Common myeloid progenitor, CD34-positive (primary cell): ENCODE results near the gene TTC17.

Experiments used
- CTCF ChIA-PET: fragments of 350-600 bp; sonication (Branson Sonifier 250); formaldehyde crosslinking; loops from one replicate; lab custom pipeline; 2021; ENCODE audit warnings: antibody characterized with exemption; lab: Charles Lee
- POLR2A ChIA-PET: fragments of 350-600 bp; sonication (Branson Sonifier 250); formaldehyde crosslinking; loops from one replicate; lab custom pipeline; 2021; ENCODE audit warnings: antibody characterized with exemption; lab: Charles Lee
- DNase-seq, 3 donors: peaks; one replicate each; pipeline versions ENCODE4 v3.0.0 to v3.0.0-alpha.2; 2013
- H3K27ac ChIP-seq, 2 experiments: 1 replicate in 1 of 2; 2 replicates in 1 of 2; pipeline ENCODE4 v1.7.0; 2013; ENCODE audit warnings: inconsistent platforms in 2 of 2, low read length in 2 of 2, mild to moderate bottlenecking in 2 of 2, low read depth in 1 of 2, moderate library complexity in 1 of 2; ENCODE audit not compliant: severe bottlenecking in 2 of 2, insufficient read depth in 1 of 2, poor library complexity in 1 of 2
- H3K27me3 ChIP-seq, 5 experiments: replicated peaks in 2 of 5; 1 replicate in 3 of 5; 2 replicates in 2 of 5; pipeline versions ENCODE4 v1.6.1 to v1.7.0; 2013; ENCODE audit warnings: low read length in 4 of 5, mild to moderate bottlenecking in 2 of 5, moderate library complexity in 2 of 5, inconsistent platforms in 1 of 5; ENCODE audit not compliant: insufficient read depth in 5 of 5, control insufficient read depth in 4 of 5
- H3K36me3 ChIP-seq, 4 experiments: 1 replicate in 2 of 4; 2 replicates in 2 of 4; pipeline versions ENCODE4 v1.6.1 to v1.7.0; 2013; ENCODE audit warnings: low read length in 3 of 4, control low read depth in 1 of 4, mild to moderate bottlenecking in 1 of 4; ENCODE audit not compliant: control insufficient read depth in 4 of 4, insufficient read depth in 4 of 4
- H3K4me1 ChIP-seq, 4 experiments: 1 replicate in 3 of 4; 2 replicates in 1 of 4; pipeline versions ENCODE4 v1.6.1 to v1.7.1; 2013; ENCODE audit warnings: low read length in 3 of 4, mild to moderate bottlenecking in 3 of 4, control low read depth in 1 of 4, inconsistent platforms in 1 of 4, moderate library complexity in 1 of 4; ENCODE audit not compliant: control insufficient read depth in 4 of 4, insufficient read depth in 4 of 4; ENCODE audit errors: control extremely low read depth in 1 of 4
- H3K4me3 ChIP-seq, 7 experiments: 1 replicate in 4 of 7; 2 replicates in 3 of 7; pipeline versions ENCODE4 v1.5.1 to v1.7.0; 2013; ENCODE audit warnings: mild to moderate bottlenecking in 7 of 7, low read length in 6 of 7, moderate library complexity in 6 of 7, inconsistent platforms in 2 of 7, low read depth in 2 of 7, control low read depth in 1 of 7; ENCODE audit not compliant: insufficient read depth in 4 of 7, control insufficient read depth in 1 of 7; ENCODE audit errors: extremely low read depth in 1 of 7
- H3K9me3 ChIP-seq, 5 experiments: 1 replicate in 4 of 5; 2 replicates in 1 of 5; pipeline versions ENCODE4 v1.6.1 to v1.7.1; 2013; ENCODE audit warnings: low read length in 4 of 5, mild to moderate bottlenecking in 2 of 5, inconsistent platforms in 1 of 5, low read depth in 1 of 5, moderate library complexity in 1 of 5; ENCODE audit not compliant: control insufficient read depth in 4 of 5, insufficient read depth in 2 of 5; ENCODE audit errors: control extremely low read depth in 1 of 5
- WGBS: methylation state at CpG from one replicate; pipeline ENCODE4 v1.1.5; 2013; ENCODE audit not compliant: insufficient coverage; 5-methylcytosine and 5-hydroxymethylcytosine counted together

Gene TTC17

DNA sequence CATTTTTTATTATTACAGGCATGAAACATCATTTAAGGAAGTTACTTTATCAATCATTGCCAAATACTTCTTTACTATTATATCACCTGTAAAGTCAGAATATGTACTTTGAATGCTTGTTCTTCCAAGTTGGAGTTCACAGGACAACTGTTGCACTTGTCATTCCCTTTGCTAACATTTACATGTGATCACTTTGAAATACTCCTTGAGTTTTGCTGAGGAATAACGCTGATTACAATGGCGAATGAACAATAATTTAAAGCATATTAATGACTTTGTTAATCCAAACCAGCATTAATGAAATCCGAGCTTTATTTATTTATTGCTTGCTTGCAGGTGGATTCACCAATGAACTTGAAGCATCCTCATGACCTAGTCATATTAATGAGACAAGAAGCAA, 20.2 kb downstream of the TTC17 start:
- no peak for DNase-seq
- CTCF ChIA-PET, result interaction anchor here (1.0 to 1.6 kb wide), 4 partner anchors 9 to 17 kb away, joined by 3 to 6 read pairs (median 4); no protein-coding TSS in a partner anchor
- no peaks in the 10 kb centered on the region for H3K27me3 ChIP-seq

DNA sequence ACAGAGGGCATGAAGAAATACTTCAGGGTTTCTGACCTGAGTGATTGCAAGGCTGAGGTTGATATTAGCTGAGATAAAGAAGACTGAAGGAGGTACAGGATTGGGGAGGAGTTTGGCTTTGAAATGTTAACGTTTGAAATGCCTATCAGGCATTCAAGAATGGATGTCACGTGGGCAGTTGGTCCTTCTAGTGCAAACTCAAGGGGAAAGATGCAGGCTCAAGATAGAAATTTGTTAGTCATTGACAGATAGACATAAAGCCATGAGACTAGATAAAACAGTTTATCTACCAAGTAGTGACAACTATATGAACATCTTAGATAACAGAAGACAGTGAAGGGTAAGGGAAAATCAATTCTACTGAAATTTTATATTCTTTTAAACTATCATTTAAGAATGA, 23.1 kb downstream of the TTC17 start:
- no peaks in the 10 kb centered on the region for H3K9me3 ChIP-seq
- whole genome bisulfite sequencing, result 84% methylated on average over 2 of the region's 2 CpGs
- no peak for DNase-seq
- H3K27me3 ChIP-seq, result no peaks in the 10 kb centered on the region
- H3K4me3 ChIP-seq, result no peak overlapping the region
- ChIA-PET CTCF (no interaction called here), POLR2A (no interaction called here)
- H3K27ac ChIP-seq, result no peak overlapping the region
- H3K36me3 ChIP-seq, result peaks cover 5 to 15% (median 15%) of the 10 kb centered on the region in 4 experiments
- H3K4me1 ChIP-seq, result peaks cover 0 to 2% (median under 1%) of the 10 kb centered on the region in 4 experiments

More for the DNA sequence above, 20.2 kb downstream of the TTC17 start:
- peaks cover 0 to 2% (median under 1%) of the 10 kb centered on the region in 4 experiments for H3K4me1 ChIP-seq
- H3K9me3 ChIP-seq, result no peaks in the 10 kb centered on the region
- H3K4me3 ChIP-seq, result no peak overlapping the region
- no CpG with 5 or more reads among the region's 3 CpGs for WGBS
- peaks cover 4 to 12% (median 10%) of the 10 kb centered on the region in 4 experiments for H3K36me3 ChIP-seq
- no peak overlapping the region for H3K27ac ChIP-seq
- POLR2A ChIA-PET, result no interaction called here

DNA sequence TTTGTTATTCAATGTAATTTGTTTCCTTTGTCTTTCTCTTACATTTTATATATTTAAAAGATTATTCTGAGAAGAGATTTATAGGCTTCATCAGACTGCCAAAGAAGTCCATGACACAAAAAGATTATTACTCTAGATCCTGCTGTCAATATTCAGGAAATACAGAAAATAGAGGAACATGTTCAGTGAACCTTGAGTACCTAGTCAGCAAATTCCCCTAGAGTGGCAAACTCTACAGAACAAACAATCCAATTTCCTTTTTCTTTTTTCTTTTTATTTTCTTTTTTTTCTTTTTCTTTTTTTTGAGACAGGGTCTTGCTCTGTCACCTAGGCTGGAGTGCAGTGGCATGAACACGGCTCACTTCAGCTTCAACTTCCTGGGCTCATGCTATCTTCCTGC, 23.9 kb downstream of the TTC17 start:
- ChIA-PET CTCF (no interaction called here), POLR2A (no interaction called here)
- 80% methylated on average over 1 of the region's 1 CpG for WGBS
- Histone ChIP-seq H3K9me3 (no peaks in the 10 kb centered on the region), H3K36me3 (peaks cover 7 to 23% (median 18%) of the 10 kb centered on the region in 4 experiments), H3K27ac (no peak overlapping the region), H3K4me3 (no peak overlapping the region), H3K4me1 (peaks cover 0 to under 1% (median 0%) of the 10 kb centered on the region in 4 experiments), H3K27me3 (no peaks in the 10 kb centered on the region)
- DNase-seq, result no peak

DNA sequence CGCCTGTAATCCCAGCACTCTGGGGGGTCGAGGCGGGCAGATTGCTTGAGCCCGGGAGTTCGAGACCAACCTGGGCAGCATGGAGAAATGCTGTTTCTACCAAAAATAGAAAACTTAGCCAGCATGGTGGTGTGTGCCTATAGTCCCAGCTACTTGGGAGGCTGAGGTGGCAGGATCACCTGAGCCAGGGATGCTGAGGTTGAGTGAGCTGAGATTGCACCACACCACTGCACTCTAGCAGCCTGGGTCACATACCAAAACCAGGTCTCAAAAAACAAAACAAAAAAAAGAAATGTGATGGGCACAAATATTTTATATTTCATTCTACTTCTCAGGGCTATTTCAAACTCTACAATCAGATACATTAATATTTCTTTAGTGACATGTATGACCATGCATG, 25.7 kb downstream of the TTC17 start:
- H3K9me3 ChIP-seq, result no peaks in the 10 kb centered on the region
- ChIA-PET CTCF (no interaction called here), POLR2A (no interaction called here)
- no peak overlapping the region for H3K4me3 ChIP-seq
- 97% methylated on average over 5 of the region's 5 CpGs for WGBS
- no peaks in the 10 kb centered on the region for H3K4me1 ChIP-seq
- H3K27ac ChIP-seq, result no peak overlapping the region
- DNase-seq, result no peak
- no peaks in the 10 kb centered on the region for H3K27me3 ChIP-seq
- peaks cover 7 to 26% (median 21%) of the 10 kb centered on the region in 4 experiments for H3K36me3 ChIP-seq

DNA sequence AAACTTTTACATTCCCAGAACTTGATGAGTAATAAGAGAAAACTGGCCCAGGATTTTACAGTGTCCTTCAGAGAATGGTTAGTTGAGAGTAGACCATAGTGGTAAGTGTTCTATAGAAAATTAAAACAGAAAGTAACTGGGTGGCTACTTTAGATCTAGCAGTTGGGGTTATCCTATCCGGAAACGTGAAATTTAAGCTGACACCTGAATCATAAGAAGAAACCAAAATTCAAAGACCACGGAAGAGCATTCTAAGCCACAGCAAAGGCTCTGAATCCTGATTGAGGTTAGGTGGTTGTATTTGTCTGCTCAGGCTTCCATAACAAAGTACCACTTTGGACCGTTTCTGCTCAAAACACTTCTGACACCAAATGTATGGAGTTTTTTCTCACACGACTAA, 34.0 kb downstream of the TTC17 start:
- H3K36me3 ChIP-seq, result peaks cover 21 to 67% (median 45%) of the 10 kb centered on the region in 4 experiments
- no peak overlapping the region for H3K27ac ChIP-seq
- H3K4me3 ChIP-seq, result no peak overlapping the region
- WGBS, result 100% methylated on average over 3 of the region's 5 CpGs
- H3K9me3 ChIP-seq, result no peaks in the 10 kb centered on the region
- ChIA-PET CTCF (interaction anchor here (0.8 kb wide), 1 partner anchor 14 kb away, joined by 3 read pairs; no protein-coding TSS in a partner anchor), POLR2A (no interaction called here)
- no peaks in the 10 kb centered on the region for H3K27me3 ChIP-seq
- DNase-seq, result no peak
- H3K4me1 ChIP-seq, result no peaks in the 10 kb centered on the region

DNA sequence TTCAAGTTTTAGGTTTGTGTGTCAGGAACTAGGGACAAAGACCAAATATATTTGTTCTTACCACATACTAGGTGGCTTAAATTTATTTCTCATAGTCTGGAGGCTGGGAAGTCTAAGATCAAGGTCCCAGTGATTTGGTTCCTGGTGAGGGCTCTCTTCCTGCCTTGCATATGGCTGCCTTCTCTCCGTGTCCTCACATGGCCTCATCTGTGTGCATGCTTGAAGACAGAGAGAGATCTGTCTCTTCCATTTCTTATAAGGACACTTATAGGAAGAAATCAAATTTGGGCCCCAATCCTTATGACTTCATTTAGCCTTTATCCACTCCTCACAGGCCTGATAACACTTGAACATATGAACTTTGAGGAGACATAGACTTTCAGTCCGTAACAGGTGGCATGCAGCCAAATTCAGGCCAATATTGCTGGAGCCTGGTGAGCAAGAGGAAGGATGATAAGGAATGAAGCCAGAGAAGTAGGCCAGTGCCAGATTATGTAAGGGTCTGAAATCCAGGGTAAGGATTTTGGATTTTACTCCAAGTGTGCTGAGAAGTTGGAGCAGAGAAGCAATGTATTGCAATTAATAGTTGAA, 35.1 kb downstream of the TTC17 start:
- Histone ChIP-seq H3K4me1 (no peaks in the 10 kb centered on the region), H3K27ac (no peak overlapping the region), H3K27me3 (no peaks in the 10 kb centered on the region), H3K9me3 (no peaks in the 10 kb centered on the region), H3K36me3 (peaks cover 21 to 78% (median 51%) of the 10 kb centered on the region in 4 experiments), H3K4me3 (no peak overlapping the region)
- no peak for DNase-seq
- POLR2A ChIA-PET, result no interaction called here
- CTCF ChIA-PET, result no interaction called here
- WGBS, result 100% methylated on average over 2 of the region's 2 CpGs

DNA sequence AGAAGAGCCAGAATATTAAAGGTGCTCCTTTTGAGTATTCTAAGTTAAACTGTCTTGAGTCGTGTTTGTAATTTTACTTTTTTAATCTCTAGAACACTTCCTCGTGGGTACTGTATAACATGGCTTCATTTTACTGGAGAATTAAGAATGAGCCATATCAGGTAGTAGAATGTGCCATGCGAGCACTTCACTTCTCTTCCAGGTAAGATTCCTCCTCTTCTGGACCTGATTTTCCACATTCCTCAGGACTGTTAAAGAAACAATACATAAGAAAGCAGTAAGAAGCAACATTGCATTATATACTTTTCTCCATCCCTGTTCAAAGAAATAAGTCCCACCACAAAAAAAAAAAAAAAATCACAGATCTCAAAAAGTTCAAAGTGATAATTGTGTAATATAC, 37.9 kb downstream of the TTC17 start:
- Histone ChIP-seq H3K27me3 (no peaks in the 10 kb centered on the region), H3K4me3 (no peak overlapping the region), H3K36me3 (peaks cover 25 to 82% (median 58%) of the 10 kb centered on the region in 4 experiments), H3K27ac (peak overlapping the region in 1 of 2 experiments; percentile 14), H3K4me1 (no peaks in the 10 kb centered on the region), H3K9me3 (no peaks in the 10 kb centered on the region)
- 94% methylated on average over 3 of the region's 3 CpGs for WGBS
- DNase-seq, result no peak
- POLR2A ChIA-PET, result no interaction called here
- CTCF ChIA-PET, result interaction anchor here (1.1 kb wide), 1 partner anchor 14 kb away, joined by 3 read pairs; no protein-coding TSS in a partner anchor
